ENCODE measurements around the gene ACSS1. TPM values are rescaled to one million over a fixed set of nuclear protein-coding genes. Genes with fewer than 3 reads are reported as not detected.

Gene ACSS1
- total RNA-seq, 2 donors from 2014 or later, result 25.6 to 26.4 TPM

DNA sequence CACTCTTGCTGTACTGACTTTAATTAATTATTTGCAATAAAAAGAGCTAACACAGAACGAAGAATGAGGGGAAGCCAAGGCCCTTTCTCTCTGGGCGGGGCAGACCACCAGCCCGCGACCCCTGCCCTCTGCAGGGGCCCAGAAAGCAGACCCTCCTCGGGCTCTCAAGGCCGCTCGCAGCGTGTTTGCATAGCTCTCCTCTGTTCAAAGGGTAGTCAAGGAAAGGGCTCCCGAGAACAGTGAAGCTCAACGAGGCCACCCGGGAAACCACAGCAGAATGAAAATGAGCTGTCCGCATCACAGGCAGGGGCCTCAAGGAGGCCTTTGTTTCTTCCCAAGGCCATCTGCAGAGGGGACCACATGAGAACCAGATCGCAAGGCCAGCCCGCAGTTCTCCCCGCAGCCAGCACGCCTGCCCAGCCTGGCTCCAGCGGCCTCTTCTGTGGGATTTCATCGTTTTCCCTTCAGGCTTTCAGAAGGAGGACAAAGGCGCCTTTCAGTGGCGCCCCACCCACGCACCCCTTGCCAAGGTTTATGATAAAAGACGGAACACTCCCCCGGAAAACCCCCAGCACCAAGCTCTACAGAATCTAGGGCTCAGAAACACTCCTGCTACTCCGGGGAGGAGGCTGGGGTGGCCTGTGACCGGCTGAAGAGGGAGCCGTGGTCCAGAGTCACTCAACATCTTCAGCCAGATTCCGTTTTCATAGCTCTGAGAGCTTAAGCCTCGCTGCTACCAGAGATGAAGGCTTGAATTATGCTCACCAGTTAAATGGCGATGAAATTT lies 25.3 kb downstream of the ACSS1 start:
- peak overlapping the region in 1 of 2 donors; percentile 5 for H3K4me3 ChIP-seq
- DNase-seq (ENCODE audit: low spot score), result peak; percentile 77
- H3K27me3 ChIP-seq, result no peaks in the 10 kb centered on the region
- TF ChIP-seq, protein P1, sequence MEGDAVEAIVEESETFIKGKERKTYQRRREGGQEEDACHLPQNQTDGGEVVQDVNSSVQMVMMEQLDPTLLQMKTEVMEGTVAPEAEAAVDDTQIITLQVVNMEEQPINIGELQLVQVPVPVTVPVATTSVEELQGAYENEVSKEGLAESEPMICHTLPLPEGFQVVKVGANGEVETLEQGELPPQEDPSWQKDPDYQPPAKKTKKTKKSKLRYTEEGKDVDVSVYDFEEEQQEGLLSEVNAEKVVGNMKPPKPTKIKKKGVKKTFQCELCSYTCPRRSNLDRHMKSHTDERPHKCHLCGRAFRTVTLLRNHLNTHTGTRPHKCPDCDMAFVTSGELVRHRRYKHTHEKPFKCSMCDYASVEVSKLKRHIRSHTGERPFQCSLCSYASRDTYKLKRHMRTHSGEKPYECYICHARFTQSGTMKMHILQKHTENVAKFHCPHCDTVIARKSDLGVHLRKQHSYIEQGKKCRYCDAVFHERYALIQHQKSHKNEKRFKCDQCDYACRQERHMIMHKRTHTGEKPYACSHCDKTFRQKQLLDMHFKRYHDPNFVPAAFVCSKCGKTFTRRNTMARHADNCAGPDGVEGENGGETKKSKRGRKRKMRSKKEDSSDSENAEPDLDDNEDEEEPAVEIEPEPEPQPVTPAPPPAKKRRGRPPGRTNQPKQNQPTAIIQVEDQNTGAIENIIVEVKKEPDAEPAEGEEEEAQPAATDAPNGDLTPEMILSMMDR (IDR thresholded peaks at IDR 0.05), result peak in 1 of 2 donors; percentile 34
- no peaks in the 10 kb centered on the region for H3K9me3 ChIP-seq
- H3K4me1 ChIP-seq, result peaks cover 0 to 62% of the 10 kb centered on the region in 2 donors
- peak overlapping the region; percentile 68 to 71 for H3K27ac ChIP-seq
- peaks cover 11% of the 10 kb centered on the region for H3K36me3 ChIP-seq

DNA sequence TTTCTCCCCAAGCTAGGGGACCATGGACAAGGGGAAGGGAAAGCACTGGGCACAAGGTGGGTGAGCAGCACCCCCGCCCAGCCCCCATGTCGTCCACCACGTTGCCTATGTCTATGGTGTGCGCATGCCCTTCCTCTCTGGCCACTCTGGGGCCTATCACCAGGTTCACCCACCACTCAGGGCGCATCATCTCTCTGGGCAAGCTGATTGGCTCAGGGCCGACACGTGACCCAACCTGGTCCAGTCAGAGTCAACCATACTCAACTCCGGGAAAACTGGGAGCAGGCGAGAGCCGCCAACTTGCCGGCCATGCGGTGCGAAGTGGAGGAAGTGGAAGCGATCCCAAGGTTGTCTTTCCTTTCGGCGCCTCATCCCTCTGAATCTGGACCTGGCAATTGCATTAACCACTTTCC lies 25.9 kb downstream of the ACSS1 start:
- TF ChIP-seq, protein P1 (IDR thresholded peaks at IDR 0.05), result no peak
- no peak for DNase-seq (ENCODE audit: low spot score)
- peaks cover 11% of the 10 kb centered on the region for H3K36me3 ChIP-seq

DNA sequence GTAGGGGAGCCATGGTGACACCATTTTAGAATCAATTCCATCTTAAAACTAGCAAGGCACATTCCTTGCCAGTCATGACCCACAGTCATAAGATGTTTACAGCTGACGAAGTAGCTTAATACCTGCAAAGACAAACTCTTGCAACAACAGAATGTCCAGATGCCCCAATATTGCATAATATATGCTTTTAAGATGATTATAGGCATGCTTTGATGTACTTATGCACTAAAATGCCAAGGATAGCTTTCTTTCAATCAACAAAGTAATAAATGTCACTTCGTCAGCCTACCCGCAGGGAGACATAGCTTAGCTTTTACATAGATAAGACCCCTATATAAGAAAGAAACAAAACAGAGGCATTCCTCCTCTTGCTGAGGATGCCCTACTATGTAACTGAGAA lies 26.7 kb downstream of the ACSS1 start:
- Histone ChIP-seq H3K4me1 (peaks cover 0 to 50% of the 10 kb centered on the region in 2 donors), H3K4me3 (no peak overlapping the region), H3K9me3 (no peaks in the 10 kb centered on the region), H3K27ac (peak overlapping the region in 1 of 2 donors; percentile 71), H3K36me3 (peaks cover 11% of the 10 kb centered on the region), H3K27me3 (no peaks in the 10 kb centered on the region)
- TF ChIP-seq, protein P1 (IDR thresholded peaks at IDR 0.05), result no peak
- no peak for DNase-seq (ENCODE audit: low spot score)

More for the DNA sequence above, 25.9 kb downstream of the ACSS1 start:
- Histone ChIP-seq H3K27ac (peak overlapping the region; percentile 68 to 71), H3K4me1 (peaks cover 0 to 56% of the 10 kb centered on the region in 2 donors), H3K27me3 (no peaks in the 10 kb centered on the region), H3K9me3 (no peaks in the 10 kb centered on the region), H3K4me3 (no peak overlapping the region)

DNA sequence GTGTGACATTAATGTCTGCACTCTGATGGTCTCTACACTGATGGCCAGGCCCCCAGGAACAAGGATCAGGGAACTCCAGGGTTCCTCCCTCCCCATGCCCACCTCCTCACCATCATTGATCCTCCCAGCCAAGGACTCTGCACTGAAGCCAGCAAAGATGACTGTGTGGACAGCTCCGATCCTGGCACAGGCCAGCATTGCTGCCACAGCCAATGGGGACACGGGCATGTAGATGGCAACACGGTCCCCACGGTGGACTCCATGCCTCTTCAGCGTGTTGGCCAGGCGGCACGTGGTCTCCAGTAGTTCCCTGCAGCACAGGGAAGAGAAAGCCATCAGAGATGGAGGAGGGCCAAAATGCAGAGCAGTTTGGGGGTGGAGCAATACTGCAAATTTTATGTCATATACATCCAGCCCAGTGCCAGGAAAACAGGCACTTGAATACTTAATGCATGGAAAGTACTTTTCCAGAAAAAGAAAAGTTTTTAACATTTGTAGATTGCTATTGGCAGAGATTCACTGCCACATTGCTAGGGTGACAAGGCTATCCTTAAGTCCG lies 27.2 kb downstream of the ACSS1 start:
- H3K4me3 ChIP-seq, result no peak overlapping the region
- H3K9me3 ChIP-seq, result no peaks in the 10 kb centered on the region
- peaks cover 11% of the 10 kb centered on the region for H3K36me3 ChIP-seq
- peaks cover 0 to 50% of the 10 kb centered on the region in 2 donors for H3K4me1 ChIP-seq
- no peak overlapping the region for H3K27ac ChIP-seq
- TF ChIP-seq, protein P1 (IDR thresholded peaks at IDR 0.05), result no peak
- DNase-seq (ENCODE audit: low spot score), result no peak
- no peaks in the 10 kb centered on the region for H3K27me3 ChIP-seq

DNA sequence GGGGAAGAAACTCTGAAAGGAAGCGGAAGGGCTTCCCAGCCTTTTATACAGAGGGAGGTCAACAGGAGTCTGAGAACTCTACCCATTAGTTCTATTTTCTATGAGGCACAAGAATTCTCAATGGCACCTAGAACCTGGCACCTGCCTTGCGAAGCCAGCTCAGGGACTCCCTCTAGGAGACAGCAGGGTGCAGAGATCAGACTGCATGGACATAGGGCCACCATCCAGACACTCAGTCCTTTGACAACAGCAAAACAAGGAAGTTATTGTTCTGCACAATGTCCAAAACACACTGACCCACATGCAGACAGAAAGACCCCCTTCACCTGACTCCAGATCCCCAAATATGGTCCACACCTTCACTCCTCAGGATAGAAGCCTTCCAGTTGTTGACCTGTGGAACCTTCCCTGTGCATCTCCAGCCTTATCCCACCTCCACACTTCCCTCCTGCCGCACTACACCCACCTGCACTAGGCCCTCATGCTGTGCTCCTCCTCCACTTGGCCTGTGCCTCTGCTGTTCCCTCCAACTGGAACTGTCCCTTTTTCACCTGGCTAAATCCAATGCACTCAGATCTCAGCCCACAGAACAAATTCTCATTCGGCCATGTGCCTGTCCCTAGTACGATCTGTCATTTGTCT lies 27.8 kb downstream of the ACSS1 start:
- Histone ChIP-seq H3K36me3 (peaks cover 11% of the 10 kb centered on the region), H3K4me3 (no peak overlapping the region), H3K4me1 (peaks cover 0 to 50% of the 10 kb centered on the region in 2 donors), H3K9me3 (no peaks in the 10 kb centered on the region), H3K27me3 (no peaks in the 10 kb centered on the region), H3K27ac (no peak overlapping the region)
- DNase-seq (ENCODE audit: low spot score), result no peak
- TF ChIP-seq, protein P1 (IDR thresholded peaks at IDR 0.05), result no peak

All from right atrium auricular region (tissue), 2 donors.